Brain microvascular endothelial cell (primary cell): Measurements from ENCODE around the gene COPS3.

Experiments
- DNase-seq: peaks from one replicate; pipeline ENCODE4 v3.0.0-alpha.2; 2020
- H3K27ac ChIP-seq: fragments of 250-450 bp; sonication (Bioruptor Pico); 2 replicates; pipeline ENCODE4 v1.5.1; 2020; ENCODE audit warnings: mild to moderate bottlenecking, moderate library complexity
- H3K27me3 ChIP-seq: fragments of 250-450 bp; sonication (Bioruptor Pico); replicated peaks from 2 replicates; pipeline ENCODE4 v1.5.1; 2020; ENCODE audit warnings: mild to moderate bottlenecking
- H3K36me3 ChIP-seq: fragments of 250-450 bp; sonication (Bioruptor Pico); replicated peaks from 2 replicates; pipeline ENCODE4 v1.5.1; 2020; ENCODE audit warnings: mild to moderate bottlenecking
- H3K4me3 ChIP-seq: 2 replicates; pipeline ENCODE4 v1.5.1; 2011; ENCODE audit warnings: low read depth, mild to moderate bottlenecking, control low read depth, low read length, moderate library complexity
- CTCF ChIP-seq: IDR thresholded peaks from 2 replicates; pipeline ENCODE4 v1.5.1; 2011; ENCODE audit warnings: low read depth, mild to moderate bottlenecking, moderate library complexity, low read length, control low read depth, inconsistent platforms; ENCODE audit errors: missing control alignments
- in situ Hi-C: cut with HindIII; loops from 2 replicates; pipeline ENCODE4 v1.10.0; 2017; ENCODE audit warnings: low sequenced_read_pairs, low pct_ligation_motif_present

Gene COPS3

GRCh38 chr17:17246879-17247278 lies 34.2 kb downstream of the COPS3 start:
- in situ Hi-C loops: no loop called here

DNA sequence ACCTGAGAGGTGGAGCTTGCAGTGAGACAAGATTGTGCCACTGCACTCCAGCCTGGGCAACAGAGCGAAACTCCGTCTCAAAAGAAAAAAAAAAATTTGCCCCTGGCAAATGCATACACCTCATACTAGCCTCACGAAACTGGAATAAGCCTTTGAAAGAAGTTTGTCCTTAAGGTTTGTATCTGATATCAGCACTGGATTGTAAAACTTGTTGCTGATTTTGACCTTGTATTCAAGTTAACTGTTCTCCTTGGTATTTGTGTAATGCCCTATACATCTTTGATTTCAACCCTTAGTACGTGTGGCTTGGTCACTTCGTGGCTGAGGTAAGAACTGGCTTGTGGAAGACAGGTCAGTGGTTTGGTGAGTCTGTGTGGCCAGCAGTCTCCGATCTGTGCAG lies 37.9 kb downstream of the COPS3 start:
- Histone ChIP-seq H3K27me3 (no peaks in the 10 kb centered on the region), H3K27ac (no peak overlapping the region), H3K36me3 (peaks cover 19% of the 10 kb centered on the region), H3K4me3 (no peak overlapping the region)
- no peak for DNase-seq
- in situ Hi-C loops: no loop called here
- no peak for TF ChIP-seq CTCF

More at GRCh38 chr17:17246879-17247278, 34.2 kb downstream of the COPS3 start:
- Histone ChIP-seq H3K27ac (no peak overlapping the region), H3K36me3 (peaks cover 32% of the 10 kb centered on the region), H3K27me3 (no peaks in the 10 kb centered on the region), H3K4me3 (no peak overlapping the region)
- no peak for DNase-seq
- TF ChIP-seq CTCF: no peak

GRCh38 chr17:17242246-17242645 lies 38.8 kb downstream of the COPS3 start:
- H3K27ac ChIP-seq: no peak overlapping the region
- no peak for DNase-seq
- in situ Hi-C loops: no loop called here

GRCh38 chr17:17241656-17242055 lies 39.4 kb downstream of the COPS3 start:
- peaks cover 7% of the 10 kb centered on the region for H3K36me3 ChIP-seq
- no peaks in the 10 kb centered on the region for H3K27me3 ChIP-seq
- no peak overlapping the region for H3K4me3 ChIP-seq
- no peak for DNase-seq
- in situ Hi-C loops: no loop called here
- TF ChIP-seq CTCF: no peak
- no peak overlapping the region for H3K27ac ChIP-seq

More at GRCh38 chr17:17242246-17242645, 38.8 kb downstream of the COPS3 start:
- no peak for TF ChIP-seq CTCF
- H3K27me3 ChIP-seq: no peaks in the 10 kb centered on the region
- H3K4me3 ChIP-seq: no peak overlapping the region
- peaks cover 10% of the 10 kb centered on the region for H3K36me3 ChIP-seq

GRCh38 chr17:17239832-17240231 lies 41.2 kb downstream of the COPS3 start:
- DNase-seq: peak; percentile 10
- in situ Hi-C loops: no loop called here
- H3K27me3 ChIP-seq: no peaks in the 10 kb centered on the region
- no peak overlapping the region for H3K4me3 ChIP-seq
- no peak for TF ChIP-seq CTCF
- H3K27ac ChIP-seq: no peak overlapping the region
- peaks cover 3% of the 10 kb centered on the region for H3K36me3 ChIP-seq
